Endothelial cell of umbilical vein (primary cell): ENCODE measurements around the gene APOLD1. TPM values are rescaled to one million over a fixed set of nuclear protein-coding genes. Genes with fewer than 3 reads are reported as not detected.

Experiments
- BruUV-seq: library from RNA; stranded (reverse); fragments of 400-500 nt; replicated peaks from 2 replicates; lab custom pipeline; 2021; lab: Mats Ljungman, UMichigan
- CTCF ChIA-PET: fragments of 300-600, 350-600 bp; sonication (Branson Sonifier 250); formaldehyde crosslinking; loops from one replicate; lab custom pipeline; 2021; ENCODE audit warnings: antibody characterized with exemption, inconsistent platforms; lab: Charles Lee
- POLR2A ChIA-PET: fragments of 300-600, 350-600 bp; sonication (Branson Sonifier 250); formaldehyde crosslinking; loops from one replicate; lab custom pipeline; 2021; ENCODE audit warnings: antibody characterized with exemption, inconsistent platforms; lab: Charles Lee
- DNase-seq: peaks from one replicate; pipeline ENCODE4 v3.0.0-alpha.2; 2011; ENCODE audit warnings: low read depth, low spot score
- FAIRE-seq: peaks from 2 replicates; lab custom pipeline; 2011; peaks lifted over from hg19 to GRCh38; lab: Jason Lieb, UNC
- H2AFZ ChIP-seq: 2 replicates; pipeline ENCODE4 v1.6.0; 2012; ENCODE audit warnings: low read depth, low read length, control low read depth, inconsistent platforms
- H3K27ac ChIP-seq: 2 replicates; pipeline ENCODE4 v1.5.1; 2011; ENCODE audit warnings: low read depth, mild to moderate bottlenecking, control low read depth, low read length, moderate library complexity; ENCODE audit not compliant: insufficient read depth
- H3K27me3 ChIP-seq, 2 experiments: 2 replicates each; pipeline versions ENCODE4 v1.6.0 to v1.6.1; 2011; ENCODE audit warnings: low read length in 2 of 2, mixed read lengths in 1 of 2; ENCODE audit not compliant: control insufficient read depth in 2 of 2, insufficient read depth in 2 of 2
- H3K36me3 ChIP-seq, 2 experiments: 2 replicates in 1 of 2; 3 replicates in 1 of 2; pipeline ENCODE4 v1.5.1; 2011; ENCODE audit warnings: low read length in 2 of 2, mild to moderate bottlenecking in 1 of 2, moderate library complexity in 1 of 2; ENCODE audit not compliant: control insufficient read depth in 2 of 2, insufficient read depth in 2 of 2; ENCODE audit errors: extremely low read depth in 1 of 2
- H3K4me1 ChIP-seq: 3 replicates; pipeline ENCODE4 v1.5.1; 2011; ENCODE audit warnings: mild to moderate bottlenecking, low read length; ENCODE audit not compliant: control insufficient read depth, insufficient read depth; ENCODE audit errors: extremely low read depth
- H3K4me2 ChIP-seq: 2 replicates; pipeline ENCODE4 v1.6.1; 2011; ENCODE audit warnings: low read length, control low read depth, mixed read lengths; ENCODE audit not compliant: insufficient read depth
- H3K4me3 ChIP-seq, 3 experiments: fragments of 200-600 bp in 1 of 3; sonication (generic), shearing (Covaris generic) in 1 of 3; replicated peaks in 1 of 3; 2 replicates each; pipeline ENCODE4 v1.5.1; 2011 to 2016; ENCODE audit warnings: control low read depth in 3 of 3, low read length in 3 of 3, mild to moderate bottlenecking in 2 of 3, inconsistent platforms in 1 of 3, low read depth in 1 of 3, moderate library complexity in 1 of 3; ENCODE audit not compliant: insufficient read depth in 1 of 3
- H3K79me2 ChIP-seq: 2 replicates; pipeline ENCODE4 v1.6.0; 2012; ENCODE audit warnings: low read length, inconsistent platforms; ENCODE audit not compliant: control insufficient read depth, insufficient read depth
- H3K9ac ChIP-seq: replicated peaks from 2 replicates; pipeline ENCODE3; 2011; ENCODE audit warnings: low read length, control low read depth; ENCODE audit not compliant: insufficient read depth; ENCODE audit errors: extremely low read depth
- H3K9me1 ChIP-seq: replicated peaks from 3 replicates; pipeline ENCODE4 v1.6.0; 2011; ENCODE audit warnings: mild to moderate bottlenecking, low read length; ENCODE audit not compliant: control insufficient read depth, insufficient read depth; ENCODE audit errors: extremely low read depth
- H3K9me3 ChIP-seq: replicated peaks from 2 replicates; pipeline ENCODE4 v1.5.1; 2012; ENCODE audit warnings: low read length, inconsistent platforms; ENCODE audit not compliant: control insufficient read depth, insufficient read depth
- H4K20me1 ChIP-seq: replicated peaks from 2 replicates; pipeline ENCODE3; 2011; ENCODE audit warnings: mild to moderate bottlenecking, low read length; ENCODE audit not compliant: control insufficient read depth, insufficient read depth; ENCODE audit errors: extremely low read depth
- EZH2 ChIP-seq: IDR thresholded peaks from 2 replicates; pipeline ENCODE4 v1.6.1; 2012; ENCODE audit warnings: borderline replicate concordance, low read depth, mild to moderate bottlenecking, moderate library complexity, low read length, inconsistent platforms; ENCODE audit not compliant: severe bottlenecking
- FOS ChIP-seq: IDR thresholded peaks from 2 replicates; pipeline ENCODE4 v1.6.1; 2011; ENCODE audit warnings: mild to moderate bottlenecking, low read length, moderate library complexity, borderline replicate concordance; ENCODE audit not compliant: insufficient read depth
- GATA2 ChIP-seq: IDR thresholded peaks from 2 replicates; pipeline ENCODE4 v1.7.0; 2011; ENCODE audit warnings: low read depth, mild to moderate bottlenecking, moderate library complexity, mixed read lengths, low read length; ENCODE audit not compliant: insufficient read length, insufficient read depth
- JUN ChIP-seq: IDR thresholded peaks from 2 replicates; pipeline ENCODE4 v1.6.1; 2011; ENCODE audit warnings: borderline replicate concordance, low read depth; ENCODE audit not compliant: insufficient read length, insufficient read depth
- MYC ChIP-seq: IDR thresholded peaks from one replicate; pipeline ENCODE4 v1.6.1; 2011; ENCODE audit warnings: mild to moderate bottlenecking, low read depth, low read length
- POLR2A ChIP-seq: IDR thresholded peaks from 2 replicates; pipeline ENCODE4 v1.6.1; 2012; ENCODE audit warnings: low read depth, mild to moderate bottlenecking, control low read depth, low read length
- POLR2AphosphoS5 ChIP-seq: IDR thresholded peaks from 2 replicates; pipeline ENCODE4 v1.6.1; 2012; ENCODE audit warnings: low read depth, mild to moderate bottlenecking, control low read depth, low read length, moderate library complexity; ENCODE audit not compliant: insufficient read depth
- dilution Hi-C: fragments of 300-500 bp; cut with MboI; formaldehyde crosslinking; loops from one replicate; pipeline ENCODE4 v1.15.0; 2019; ENCODE audit warnings: low sequenced_read_pairs; ENCODE audit not compliant: extremely low pct_ligation_motif_present
- intact Hi-C: fragments of 100-400 bp; cut with micrococcal nuclease; formaldehyde crosslinking; loops from one replicate; pipeline ENCODE4 v1.10.0; 2022
- polyA plus RNA-seq, 4 experiments: library from polyadenylated mRNA; depleted of rRNA in 3 of 4; stranded (reverse) in 3 of 4; unstranded in 1 of 4; fragments of >200 nt; gene quantifications; 2 replicates each; pipeline versions ENCODE4 v1.2.1 to v1.2.3, GENCODE V29; 2011 to 2012; ENCODE audit warnings: missing spikeins in 1 of 4
- total RNA-seq: library from RNA; stranded (reverse); gene quantifications from 2 replicates; pipeline ENCODE4 v1.2.3, GENCODE V29; 2021
- TF ChIP-seq, protein P1 (sequence below), 2 donors: IDR thresholded peaks; 1 replicate in 1 of 2; 2 replicates in 1 of 2; pipeline ENCODE4 v1.5.1; 2011; ENCODE audit warnings: low read length in 2 of 2, mild to moderate bottlenecking in 2 of 2, moderate library complexity in 2 of 2, control low read depth in 1 of 2, inconsistent platforms in 1 of 2, low read depth in 1 of 2; ENCODE audit not compliant: insufficient read depth in 1 of 2; ENCODE audit errors: extremely low read depth in 1 of 2
- TF ChIP-seq, protein P2 (sequence below): IDR thresholded peaks from 2 replicates; pipeline ENCODE4 v1.6.1; 2011; ENCODE audit not compliant: insufficient read depth, insufficient read length

The APOLD1 gene
- total and polyA plus RNA-seq, 2 donors (not counting 3 experiments of a cell fraction or from before 2014, with no cell fraction given), result 3.7 to 6.0 TPM

GRCh38 chr12:12818701-12819100 is 33.2 kb downstream of the APOLD1 start:
- Histone ChIP-seq H3K4me2 (no peak overlapping the region), H3K9me1 (no peaks in the 10 kb centered on the region), H3K27me3 (no peaks in the 10 kb centered on the region), H3K27ac (peak overlapping the region; percentile 93), H2AFZ (no peak overlapping the region), H3K9ac (no peak overlapping the region), H3K36me3 (peaks cover 2 to 16% of the 10 kb centered on the region in 2 experiments), H3K9me3 (no peaks in the 10 kb centered on the region), H3K79me2 (peaks cover 66% of the 10 kb centered on the region), H3K4me3 (no peak overlapping the region), H4K20me1 (no peaks in the 10 kb centered on the region), H3K4me1 (peaks cover 55% of the 10 kb centered on the region)
- CTCF ChIA-PET, result interaction anchor here (0.6 to 1.9 kb wide), 8 partner anchors 10 to 98 kb away, joined by 3 to 11 read pairs (median 7); no protein-coding TSS in a partner anchor
- DNase-seq, result no peak
- BruUV-seq, result no TSS peak
- intact Hi-C loops (loop anchor here (1.0 kb wide), 1 partner anchor 15 kb away; no protein-coding TSS in a partner anchor), dilution Hi-C loops (no loop called here)
- TF ChIP-seq, protein P1, sequence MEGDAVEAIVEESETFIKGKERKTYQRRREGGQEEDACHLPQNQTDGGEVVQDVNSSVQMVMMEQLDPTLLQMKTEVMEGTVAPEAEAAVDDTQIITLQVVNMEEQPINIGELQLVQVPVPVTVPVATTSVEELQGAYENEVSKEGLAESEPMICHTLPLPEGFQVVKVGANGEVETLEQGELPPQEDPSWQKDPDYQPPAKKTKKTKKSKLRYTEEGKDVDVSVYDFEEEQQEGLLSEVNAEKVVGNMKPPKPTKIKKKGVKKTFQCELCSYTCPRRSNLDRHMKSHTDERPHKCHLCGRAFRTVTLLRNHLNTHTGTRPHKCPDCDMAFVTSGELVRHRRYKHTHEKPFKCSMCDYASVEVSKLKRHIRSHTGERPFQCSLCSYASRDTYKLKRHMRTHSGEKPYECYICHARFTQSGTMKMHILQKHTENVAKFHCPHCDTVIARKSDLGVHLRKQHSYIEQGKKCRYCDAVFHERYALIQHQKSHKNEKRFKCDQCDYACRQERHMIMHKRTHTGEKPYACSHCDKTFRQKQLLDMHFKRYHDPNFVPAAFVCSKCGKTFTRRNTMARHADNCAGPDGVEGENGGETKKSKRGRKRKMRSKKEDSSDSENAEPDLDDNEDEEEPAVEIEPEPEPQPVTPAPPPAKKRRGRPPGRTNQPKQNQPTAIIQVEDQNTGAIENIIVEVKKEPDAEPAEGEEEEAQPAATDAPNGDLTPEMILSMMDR (IDR thresholded peaks at IDR 0.05; ENCODE audit: extremely low read depth in 1 of 2, insufficient read depth in 1 of 2, low read depth in 1 of 2, low read length in 2 of 2), result no peak
- TF ChIP-seq, protein P2, sequence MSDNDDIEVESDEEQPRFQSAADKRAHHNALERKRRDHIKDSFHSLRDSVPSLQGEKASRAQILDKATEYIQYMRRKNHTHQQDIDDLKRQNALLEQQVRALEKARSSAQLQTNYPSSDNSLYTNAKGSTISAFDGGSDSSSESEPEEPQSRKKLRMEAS, result no peak
- TF ChIP-seq EZH2, result no peak
- no peak for TF ChIP-seq POLR2AphosphoS5
- no peak for TF ChIP-seq MYC
- no peak for TF ChIP-seq FOS
- TF ChIP-seq JUN, result no peak
- no peak for TF ChIP-seq POLR2A
- TF ChIP-seq GATA2, result no peak
- POLR2A ChIA-PET, result no interaction called here
- no peak for FAIRE-seq
